Hepatocyte (in vitro differentiated cells): ENCODE results near the gene PLEKHG7. TPM values are rescaled to one million over a fixed set of nuclear protein-coding genes. Genes with fewer than 3 reads are reported as not detected.
A peak's percentile ranks its signal among the peaks of the same experiment; 100 is the strongest.

Experiments used
- DNase-seq: peaks from one replicate; pipeline ENCODE4 v3.0.0-alpha.2; 2016; ENCODE audit warnings: low spot score
- H2AFZ ChIP-seq: fragments of 200-600 bp; sonication (generic); 2 replicates; pipeline ENCODE4 v1.6.0; 2016; ENCODE audit warnings: antibody characterized with exemption, mild to moderate bottlenecking
- H3K27ac ChIP-seq: fragments of 200-600 bp; sonication (generic); 2 replicates; pipeline ENCODE4 v1.5.1; 2016; ENCODE audit warnings: mild to moderate bottlenecking
- H3K27me3 ChIP-seq: fragments of 200-600 bp; sonication (generic); 2 replicates; pipeline ENCODE4 v1.6.1; 2016
- H3K36me3 ChIP-seq: fragments of 200-600 bp; sonication (generic); replicated peaks from 2 replicates; pipeline ENCODE4 v1.5.1; 2016; ENCODE audit warnings: low read depth; ENCODE audit not compliant: insufficient read depth
- H3K4me1 ChIP-seq: fragments of 200-600 bp; sonication (generic); 2 replicates; pipeline ENCODE4 v1.5.1; 2016; ENCODE audit warnings: mild to moderate bottlenecking, moderate library complexity; ENCODE audit not compliant: insufficient read depth
- H3K4me2 ChIP-seq: fragments of 200-600 bp; sonication (generic); 2 replicates; pipeline ENCODE4 v1.6.0; 2016
- H3K4me3 ChIP-seq: fragments of 200-600 bp; sonication (generic); 2 replicates; pipeline ENCODE4 v1.5.1; 2016; ENCODE audit warnings: mild to moderate bottlenecking
- H3K79me2 ChIP-seq: fragments of 200-600 bp; sonication (generic); 2 replicates; pipeline ENCODE4 v1.6.0; 2017; ENCODE audit warnings: mild to moderate bottlenecking
- H3K9me2 ChIP-seq: fragments of 200-600 bp; sonication (generic); replicated peaks from 2 replicates; pipeline ENCODE4 v1.6.0; 2017; ENCODE audit warnings: mild to moderate bottlenecking; ENCODE audit not compliant: insufficient read depth
- H3K9me3 ChIP-seq: fragments of 200-600 bp; sonication (generic); 2 replicates; pipeline ENCODE4 v1.5.1; 2016; ENCODE audit warnings: low read depth, mild to moderate bottlenecking
- H4K20me1 ChIP-seq: fragments of 200-600 bp; sonication (generic); 2 replicates; pipeline ENCODE4 v1.6.0; 2016; ENCODE audit warnings: mild to moderate bottlenecking; ENCODE audit not compliant: insufficient read depth, poor library complexity, severe bottlenecking
- EZH2 ChIP-seq: fragments of 200-600 bp; sonication (generic); IDR thresholded peaks from 2 replicates; pipeline ENCODE4 v1.6.1; 2016; ENCODE audit warnings: antibody characterized with exemption, mild to moderate bottlenecking, borderline replicate concordance
- EZH2phosphoT487 ChIP-seq: fragments of 200-600 bp; sonication (generic); IDR thresholded peaks from one replicate; pipeline ENCODE4 v1.6.1; 2018; ENCODE audit warnings: antibody characterized with exemption, mild to moderate bottlenecking, low read depth, moderate library complexity; ENCODE audit not compliant: unreplicated experiment, severe bottlenecking
- WGBS: methylation state at CpG from one replicate; pipeline ENCODE4 v1.1.6; 2016; ENCODE audit warnings: low lambda C conversion rate; ENCODE audit errors: missing lambda C conversion rate; 5-methylcytosine and 5-hydroxymethylcytosine counted together
- polyA plus RNA-seq: library from polyadenylated mRNA; unstranded; fragments of >200 nt; fragmentation: Nextera tagmentation; extraction: Ambion mirVana; gene quantifications from 2 replicates; pipeline ENCODE4 v1.2.1, GENCODE V29; 2016
- total RNA-seq: library from RNA; depleted of rRNA; stranded (reverse); fragments of >200 nt; gene quantifications from 2 replicates; pipeline ENCODE4 v1.2.3, GENCODE V29; 2014
- TF ChIP-seq, protein P1 (sequence below): fragments of 200-600 bp; sonication (generic); IDR thresholded peaks from 2 replicates; pipeline ENCODE4 v1.5.1; 2016; ENCODE audit warnings: antibody characterized with exemption, mild to moderate bottlenecking; ENCODE audit not compliant: poor library complexity

PLEKHG7 gene
- total and polyA plus RNA-seq, 2 experiments from 2014 or later = 0.17 to 0.94 TPM

DNA sequence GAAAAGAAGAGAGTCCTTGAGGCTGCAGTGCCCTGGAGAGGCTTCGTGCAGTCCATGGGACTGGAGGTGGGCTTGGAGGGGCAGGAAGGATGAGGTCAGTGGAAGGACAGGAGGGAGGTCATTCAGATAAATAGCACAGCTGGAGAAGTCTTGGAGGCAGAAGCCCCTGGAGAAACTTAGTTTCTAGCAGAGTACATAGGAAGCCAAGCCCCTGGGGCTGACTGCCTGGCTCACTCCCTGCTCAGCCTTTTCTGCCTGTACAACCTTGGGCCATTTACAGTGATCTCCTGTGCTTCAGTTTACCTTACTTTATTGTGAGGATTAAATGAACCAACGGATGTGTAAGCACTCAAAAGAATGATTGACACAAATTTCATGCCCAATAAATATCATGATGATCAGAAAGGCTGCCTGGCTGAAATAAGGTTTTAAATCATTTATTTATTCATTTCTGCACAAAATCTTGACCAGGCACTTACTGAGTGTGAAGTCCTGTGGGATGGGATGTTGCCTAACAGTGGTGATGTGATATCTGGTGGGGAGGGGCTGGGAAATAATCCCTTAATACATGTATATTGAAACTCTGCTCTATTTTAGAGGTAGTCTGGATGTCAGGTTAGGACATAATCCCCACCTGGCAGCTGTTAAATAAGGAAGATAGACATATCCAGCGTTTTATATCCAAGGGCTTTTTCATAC, 54.3 kb downstream of the PLEKHG7 start:
- H4K20me1 ChIP-seq = no peaks in the 10 kb centered on the region
- no peak overlapping the region for H2AFZ ChIP-seq
- H3K4me2 ChIP-seq = no peak overlapping the region
- H3K9me3 ChIP-seq = no peaks in the 10 kb centered on the region
- DNase-seq = no peak
- H3K4me1 ChIP-seq = no peaks in the 10 kb centered on the region
- no peaks in the 10 kb centered on the region for H3K79me2 ChIP-seq
- H3K27ac ChIP-seq = no peak overlapping the region
- no peak overlapping the region for H3K4me3 ChIP-seq
- 62% methylated on average over 3 of the region's 3 CpGs for WGBS
- H3K9me2 ChIP-seq = no peaks in the 10 kb centered on the region
- no peaks in the 10 kb centered on the region for H3K27me3 ChIP-seq
- no peaks in the 10 kb centered on the region for H3K36me3 ChIP-seq
- TF ChIP-seq, protein P1, sequence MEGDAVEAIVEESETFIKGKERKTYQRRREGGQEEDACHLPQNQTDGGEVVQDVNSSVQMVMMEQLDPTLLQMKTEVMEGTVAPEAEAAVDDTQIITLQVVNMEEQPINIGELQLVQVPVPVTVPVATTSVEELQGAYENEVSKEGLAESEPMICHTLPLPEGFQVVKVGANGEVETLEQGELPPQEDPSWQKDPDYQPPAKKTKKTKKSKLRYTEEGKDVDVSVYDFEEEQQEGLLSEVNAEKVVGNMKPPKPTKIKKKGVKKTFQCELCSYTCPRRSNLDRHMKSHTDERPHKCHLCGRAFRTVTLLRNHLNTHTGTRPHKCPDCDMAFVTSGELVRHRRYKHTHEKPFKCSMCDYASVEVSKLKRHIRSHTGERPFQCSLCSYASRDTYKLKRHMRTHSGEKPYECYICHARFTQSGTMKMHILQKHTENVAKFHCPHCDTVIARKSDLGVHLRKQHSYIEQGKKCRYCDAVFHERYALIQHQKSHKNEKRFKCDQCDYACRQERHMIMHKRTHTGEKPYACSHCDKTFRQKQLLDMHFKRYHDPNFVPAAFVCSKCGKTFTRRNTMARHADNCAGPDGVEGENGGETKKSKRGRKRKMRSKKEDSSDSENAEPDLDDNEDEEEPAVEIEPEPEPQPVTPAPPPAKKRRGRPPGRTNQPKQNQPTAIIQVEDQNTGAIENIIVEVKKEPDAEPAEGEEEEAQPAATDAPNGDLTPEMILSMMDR = no peak
- TF ChIP-seq EZH2phosphoT487 (no peak), EZH2 (no peak)

DNA sequence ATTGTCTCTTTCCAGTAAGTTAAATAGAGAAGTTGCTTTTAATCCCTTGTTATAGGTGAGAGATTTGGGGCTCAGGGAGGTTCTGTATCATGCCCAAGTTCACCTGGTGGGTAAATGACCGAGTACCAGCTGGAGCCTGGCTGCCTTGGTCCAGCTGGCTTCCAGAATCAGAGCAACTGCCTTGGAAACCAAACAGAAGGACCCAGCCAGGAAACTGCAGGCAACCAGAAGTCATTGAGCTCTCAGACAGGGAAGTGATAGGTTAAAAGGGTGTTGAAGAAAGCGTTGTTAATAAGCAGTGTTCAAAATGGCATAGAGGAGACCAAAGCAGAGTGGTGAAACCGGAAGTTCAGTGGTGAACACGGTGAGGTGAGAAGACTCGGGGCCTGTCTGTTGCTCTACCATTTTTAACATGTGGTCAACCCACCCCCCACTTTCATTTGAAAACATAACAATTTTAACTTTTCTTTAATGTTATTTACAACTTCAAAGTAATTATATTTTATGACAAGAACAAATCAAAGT, 54.9 kb downstream of the PLEKHG7 start:
- 89% methylated on average over 5 of the region's 5 CpGs for WGBS

GRCh38 chr12:92759634-92760268, 57.0 kb downstream of the PLEKHG7 start:
- H3K4me3 ChIP-seq = no peak overlapping the region
- no peaks in the 10 kb centered on the region for H4K20me1 ChIP-seq
- no peaks in the 10 kb centered on the region for H3K9me3 ChIP-seq
- H3K4me1 ChIP-seq = no peaks in the 10 kb centered on the region
- H3K36me3 ChIP-seq = no peaks in the 10 kb centered on the region
- H3K79me2 ChIP-seq = no peaks in the 10 kb centered on the region
- TF ChIP-seq, protein P1 = no peak
- TF ChIP-seq EZH2 = no peak
- no peak for TF ChIP-seq EZH2phosphoT487
- H3K9me2 ChIP-seq = no peaks in the 10 kb centered on the region
- no peak overlapping the region for H3K4me2 ChIP-seq
- no peaks in the 10 kb centered on the region for H3K27me3 ChIP-seq
- WGBS = 61% methylated on average over 3 of the region's 3 CpGs
- H3K27ac ChIP-seq = no peak overlapping the region
- peak; percentile 45 for DNase-seq
- H2AFZ ChIP-seq = no peak overlapping the region

More for the DNA sequence above, 54.9 kb downstream of the PLEKHG7 start:
- no peaks in the 10 kb centered on the region for H3K27me3 ChIP-seq
- no peak overlapping the region for H3K4me3 ChIP-seq
- H3K4me1 ChIP-seq = no peaks in the 10 kb centered on the region
- no peaks in the 10 kb centered on the region for H3K36me3 ChIP-seq
- TF ChIP-seq EZH2phosphoT487 = no peak
- TF ChIP-seq, protein P1 = no peak
- TF ChIP-seq EZH2 = no peak
- H3K27ac ChIP-seq = no peak overlapping the region
- H3K4me2 ChIP-seq = no peak overlapping the region
- DNase-seq = no peak
- H4K20me1 ChIP-seq = no peaks in the 10 kb centered on the region
- H3K79me2 ChIP-seq = no peaks in the 10 kb centered on the region
- no peaks in the 10 kb centered on the region for H3K9me3 ChIP-seq
- no peaks in the 10 kb centered on the region for H3K9me2 ChIP-seq
- H2AFZ ChIP-seq = no peak overlapping the region
